ENCODE data around the gene CACNA1C.

CACNA1C gene

DNA sequence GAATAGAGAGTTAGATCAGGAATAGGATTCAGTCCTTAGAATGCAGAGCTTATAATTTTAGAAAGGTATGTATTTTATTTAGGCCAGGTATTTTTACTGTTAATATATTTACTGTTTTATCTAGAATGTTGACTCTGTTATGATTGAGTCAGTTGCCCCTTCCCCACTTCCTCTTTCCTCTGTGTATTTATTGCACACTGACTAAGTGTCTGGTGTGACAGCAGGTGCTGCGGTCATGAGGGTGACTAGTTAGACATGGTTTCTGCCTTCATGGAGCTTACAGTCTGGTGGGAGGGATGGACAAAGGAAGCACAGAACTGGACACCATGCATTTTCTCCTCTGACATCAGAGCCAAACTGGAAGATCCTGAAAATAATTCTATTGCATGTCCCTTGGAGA is 159.8 kb downstream of the CACNA1C start:
- no peak for FAIRE-seq

DNA sequence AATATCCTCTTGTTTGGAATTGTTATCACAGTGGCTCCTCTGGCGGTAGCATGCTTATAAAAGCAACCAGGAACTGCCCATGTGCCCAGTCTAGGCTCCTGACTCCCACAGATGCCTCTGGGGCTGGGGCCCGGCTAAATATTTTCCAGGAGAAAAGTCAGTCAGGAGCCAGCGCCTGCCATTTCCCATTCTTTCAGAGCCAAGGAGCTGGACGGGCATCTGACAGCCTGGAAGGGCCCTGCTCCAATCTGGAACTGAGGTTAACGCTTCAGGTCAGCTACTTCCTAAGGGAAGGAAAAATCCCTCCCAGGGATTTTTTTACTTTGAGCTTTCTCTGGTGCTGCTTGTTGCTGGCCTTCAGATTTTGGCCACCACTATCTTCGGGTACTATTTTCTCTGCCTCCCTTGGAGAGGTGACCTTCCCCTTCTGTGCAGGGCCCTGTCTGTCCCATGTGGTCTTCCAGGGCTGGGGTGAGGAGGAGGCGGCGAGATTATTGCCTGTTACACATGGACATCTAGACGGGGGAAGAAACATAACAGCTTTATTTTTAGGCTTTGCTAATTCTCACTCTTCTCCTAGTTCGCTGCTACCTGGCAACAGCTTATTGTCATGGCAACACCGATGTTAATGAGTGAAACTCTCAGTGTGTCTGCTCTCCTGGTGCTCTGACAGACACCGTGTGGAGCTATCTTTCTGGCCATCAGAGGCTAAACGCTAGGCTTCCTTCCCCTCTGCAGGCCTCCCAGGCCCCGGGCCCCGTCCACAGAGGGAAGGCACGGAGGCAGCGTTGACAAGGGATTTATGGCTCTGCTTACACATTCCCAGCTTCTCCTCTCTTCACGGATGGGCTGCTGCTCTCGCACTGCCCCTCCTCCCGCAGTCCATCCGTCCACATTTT is 160.4 kb downstream of the CACNA1C start:
- no peak for FAIRE-seq

DNA sequence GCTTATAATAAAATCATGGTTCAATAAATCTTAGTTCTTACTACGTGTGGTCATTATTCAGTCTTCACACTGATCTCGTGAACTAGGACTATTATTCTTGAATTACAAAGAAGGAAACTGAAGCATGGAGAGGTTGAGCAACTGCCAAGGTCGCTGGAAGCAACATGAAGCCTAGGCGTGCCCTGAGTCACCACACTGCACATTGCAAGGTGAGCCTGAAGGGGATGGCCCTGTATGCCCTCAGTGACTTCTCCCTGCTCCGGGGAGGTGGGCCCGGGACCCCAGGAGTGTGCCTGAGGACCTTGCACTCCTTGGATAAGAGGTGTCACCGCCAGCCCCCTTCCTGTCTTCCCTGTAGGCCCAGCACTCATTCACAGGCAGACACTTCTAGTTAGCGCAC is 161.6 kb downstream of the CACNA1C start:
- no peak for FAIRE-seq

DNA sequence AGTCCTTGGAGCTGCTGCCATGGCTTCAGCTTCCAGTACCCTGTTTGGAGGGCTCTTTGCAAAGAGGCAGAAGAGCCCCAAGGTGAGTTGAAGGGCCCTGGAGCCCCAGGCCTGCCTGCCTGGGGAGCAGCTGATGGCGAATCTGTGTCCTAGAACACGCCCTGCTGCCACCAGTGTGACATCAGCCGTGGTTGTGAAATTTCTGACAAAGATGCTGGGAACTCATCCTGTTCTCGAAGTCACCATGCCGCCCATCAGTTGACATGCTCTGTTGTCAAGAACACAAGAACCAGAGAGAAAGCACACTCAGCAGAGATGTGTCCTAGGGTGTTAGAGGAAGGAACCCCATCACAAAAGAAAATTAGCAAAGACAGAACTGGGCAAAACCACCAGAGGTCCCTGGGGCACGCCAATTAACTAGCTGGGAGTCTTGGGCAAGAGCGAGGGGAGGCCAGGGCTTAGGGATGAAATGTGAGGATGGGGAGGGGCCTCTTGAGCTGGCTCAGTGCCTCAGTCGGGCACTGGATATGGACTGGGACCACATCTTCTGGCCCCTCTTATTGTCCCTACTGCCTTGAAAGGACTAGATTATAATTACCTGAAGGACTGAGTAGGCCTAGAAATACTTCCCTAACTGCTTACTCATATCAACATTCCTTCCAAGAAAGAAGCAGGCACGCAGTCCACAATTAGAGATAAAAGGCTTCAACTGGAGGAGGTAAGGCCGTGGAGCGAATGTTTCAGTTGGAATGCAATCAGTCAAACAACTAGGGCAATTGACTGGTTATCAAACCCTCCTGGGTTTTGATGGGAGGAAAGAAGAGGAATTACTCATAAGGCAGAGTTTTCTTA is 163.1 kb downstream of the CACNA1C start:
- FAIRE-seq: no peak

DNA sequence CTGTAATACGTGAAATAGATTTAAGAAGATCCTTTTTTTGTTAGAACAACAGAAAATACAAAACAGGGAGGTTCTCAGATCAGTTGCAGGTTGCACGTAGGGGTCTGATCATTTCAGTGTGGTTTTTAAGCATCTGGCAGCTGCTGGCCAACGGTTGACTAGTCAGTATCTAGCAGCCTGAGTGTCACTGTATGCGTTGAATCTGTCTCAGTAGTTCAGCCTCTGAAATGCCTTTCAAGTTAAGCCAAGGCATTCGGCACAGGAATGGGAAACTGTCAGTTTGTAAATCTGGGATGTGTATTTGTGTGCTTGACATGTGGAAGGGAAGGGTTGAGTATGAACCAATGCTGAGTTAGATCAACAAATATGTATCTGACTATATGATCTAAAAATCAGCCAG is 165.9 kb downstream of the CACNA1C start:
- no peak for FAIRE-seq

DNA sequence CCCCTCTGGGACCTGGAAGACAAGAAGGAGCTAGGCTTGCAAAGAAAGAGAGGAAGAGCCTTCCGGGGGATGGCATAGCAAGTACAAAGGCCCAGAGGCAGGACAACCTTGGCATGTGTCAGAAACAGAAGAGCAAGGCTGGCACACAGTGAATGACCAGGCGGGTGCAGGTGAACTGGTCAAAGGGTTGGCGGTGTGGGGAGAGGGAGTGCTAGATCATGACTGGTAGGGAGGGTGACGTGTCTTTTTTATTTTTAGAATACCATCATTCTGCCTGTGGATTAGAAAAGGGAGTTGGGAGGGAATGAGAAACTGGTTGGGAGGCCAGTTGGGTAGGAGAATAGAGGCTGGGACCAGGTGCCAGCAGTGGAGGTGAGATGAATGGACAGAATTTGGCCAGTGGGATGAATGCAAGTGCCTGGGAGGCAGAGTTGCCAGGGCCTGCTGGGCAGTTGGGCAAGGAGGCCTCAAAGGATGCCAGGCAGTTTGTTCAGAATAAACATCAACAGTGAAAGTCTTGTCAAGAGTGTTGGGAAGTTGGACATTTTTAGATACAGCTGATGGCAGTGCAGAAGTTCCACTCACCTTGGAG is 168.3 kb downstream of the CACNA1C start:
- FAIRE-seq: no peak

DNA sequence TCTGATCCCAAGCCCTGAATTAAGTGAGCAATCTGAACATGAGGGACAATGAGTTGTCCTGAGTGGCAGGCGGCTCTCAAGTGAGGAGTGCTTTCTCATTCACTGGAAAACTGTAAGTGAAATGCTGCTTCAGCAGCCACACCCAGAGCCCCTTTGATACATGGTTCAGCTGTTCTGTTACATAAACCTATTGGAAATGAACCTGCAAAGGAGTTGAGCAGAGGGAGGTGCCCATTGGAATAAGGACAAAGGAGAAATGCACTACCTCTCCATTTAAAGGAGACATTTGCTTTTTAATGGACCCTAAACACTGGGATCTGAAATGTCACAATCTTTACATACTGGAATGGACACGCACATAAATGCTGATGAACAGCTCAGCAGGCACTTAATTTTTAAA is 169.9 kb downstream of the CACNA1C start:
- FAIRE-seq: no peak

DNA sequence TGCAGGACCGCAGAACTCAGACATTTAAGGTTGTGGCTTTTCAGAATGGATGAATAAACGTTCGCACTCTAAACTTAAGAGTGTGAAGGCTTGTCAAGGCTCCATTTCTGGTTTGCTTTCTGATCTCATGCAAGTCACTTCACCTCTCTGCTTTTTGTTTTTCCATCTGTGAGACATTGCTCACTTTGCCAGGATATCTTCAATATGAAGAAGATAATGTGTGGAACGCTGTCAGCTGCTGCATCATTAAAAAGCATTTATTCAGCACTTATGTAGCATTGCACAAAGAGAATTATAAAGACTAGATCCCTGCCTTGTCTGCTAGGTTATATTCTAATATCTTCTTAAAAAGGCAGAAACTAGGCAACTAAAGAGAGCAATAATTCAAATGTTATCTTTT is 172.2 kb downstream of the CACNA1C start:
- FAIRE-seq: no peak

DNA sequence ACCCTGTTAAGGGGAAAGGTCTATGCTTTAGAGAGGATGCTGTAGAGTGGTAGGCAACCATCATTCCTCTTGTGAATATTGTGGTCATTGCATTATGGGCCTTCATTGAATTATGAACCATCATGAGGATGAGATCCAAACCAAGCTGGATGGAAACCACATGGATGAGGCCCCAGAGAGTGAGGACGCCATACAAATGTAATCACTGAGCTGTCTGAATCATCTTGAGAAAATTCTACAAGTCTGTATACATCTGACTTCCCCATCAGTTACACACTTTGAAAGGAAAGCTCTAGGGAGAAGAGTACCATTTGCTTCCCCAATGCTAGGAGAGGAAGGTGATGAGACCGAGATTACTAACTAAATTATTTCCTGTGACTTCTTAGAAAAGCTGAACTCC is 172.9 kb downstream of the CACNA1C start:
- no peak for FAIRE-seq

DNA sequence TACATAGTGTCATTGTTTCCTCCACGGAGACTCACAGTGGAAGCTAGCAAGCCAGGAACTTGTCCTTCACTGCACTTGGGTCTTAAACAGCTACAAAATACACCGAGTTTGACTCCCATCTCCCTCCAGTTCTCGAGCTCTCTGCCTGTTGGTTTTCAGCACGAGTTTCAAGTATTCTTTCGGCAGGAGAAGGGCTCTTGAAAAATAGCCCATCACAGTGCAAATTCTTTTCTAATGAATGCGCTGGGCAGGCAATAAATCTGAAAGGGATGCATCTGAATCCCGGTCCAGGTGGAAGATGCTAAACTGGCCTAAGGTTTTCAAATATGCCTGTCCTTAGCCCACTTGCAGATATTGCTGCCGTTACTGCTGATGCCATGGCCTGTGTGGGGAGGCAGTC is 173.9 kb downstream of the CACNA1C start:
- no peak for FAIRE-seq

DNA sequence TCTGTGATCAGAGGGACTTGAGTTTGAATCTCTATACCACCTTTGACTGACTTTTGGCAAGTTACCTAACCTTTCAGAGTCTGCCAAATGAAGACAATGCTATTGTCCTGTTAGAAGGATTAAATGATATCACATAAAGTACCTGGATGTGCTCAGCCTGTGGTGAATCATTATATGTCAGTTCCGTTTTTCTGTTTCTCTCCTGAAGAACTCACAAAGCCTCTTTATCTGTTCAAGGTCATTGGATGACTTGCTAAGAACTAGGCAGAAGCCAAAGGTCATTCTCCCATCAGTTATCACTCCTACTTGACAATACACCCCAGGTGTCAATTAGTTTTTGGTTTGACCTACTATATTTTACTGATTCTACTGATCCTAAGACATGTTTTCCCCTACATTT is 174.6 kb downstream of the CACNA1C start:
- FAIRE-seq: no peak

DNA sequence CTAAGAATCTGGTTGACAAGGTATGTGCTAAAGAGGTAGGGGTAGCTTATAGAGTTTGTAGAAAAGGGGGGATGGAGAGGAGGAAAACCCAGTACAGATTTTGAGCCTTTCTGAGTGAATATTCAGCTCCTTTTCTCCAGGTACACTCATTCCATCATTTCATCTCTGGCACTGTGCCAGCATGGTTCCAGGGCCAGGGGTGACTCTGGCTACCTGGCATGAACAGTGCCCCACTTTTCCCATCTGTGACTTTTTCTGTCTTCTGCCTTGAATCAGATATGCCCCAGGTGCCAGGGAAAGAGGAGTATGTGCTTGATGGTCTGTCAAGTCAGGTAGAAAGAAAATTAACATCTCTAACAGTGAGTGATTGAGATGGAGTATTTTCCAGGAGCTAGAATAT is 175.7 kb downstream of the CACNA1C start:
- no peak for FAIRE-seq

DNA sequence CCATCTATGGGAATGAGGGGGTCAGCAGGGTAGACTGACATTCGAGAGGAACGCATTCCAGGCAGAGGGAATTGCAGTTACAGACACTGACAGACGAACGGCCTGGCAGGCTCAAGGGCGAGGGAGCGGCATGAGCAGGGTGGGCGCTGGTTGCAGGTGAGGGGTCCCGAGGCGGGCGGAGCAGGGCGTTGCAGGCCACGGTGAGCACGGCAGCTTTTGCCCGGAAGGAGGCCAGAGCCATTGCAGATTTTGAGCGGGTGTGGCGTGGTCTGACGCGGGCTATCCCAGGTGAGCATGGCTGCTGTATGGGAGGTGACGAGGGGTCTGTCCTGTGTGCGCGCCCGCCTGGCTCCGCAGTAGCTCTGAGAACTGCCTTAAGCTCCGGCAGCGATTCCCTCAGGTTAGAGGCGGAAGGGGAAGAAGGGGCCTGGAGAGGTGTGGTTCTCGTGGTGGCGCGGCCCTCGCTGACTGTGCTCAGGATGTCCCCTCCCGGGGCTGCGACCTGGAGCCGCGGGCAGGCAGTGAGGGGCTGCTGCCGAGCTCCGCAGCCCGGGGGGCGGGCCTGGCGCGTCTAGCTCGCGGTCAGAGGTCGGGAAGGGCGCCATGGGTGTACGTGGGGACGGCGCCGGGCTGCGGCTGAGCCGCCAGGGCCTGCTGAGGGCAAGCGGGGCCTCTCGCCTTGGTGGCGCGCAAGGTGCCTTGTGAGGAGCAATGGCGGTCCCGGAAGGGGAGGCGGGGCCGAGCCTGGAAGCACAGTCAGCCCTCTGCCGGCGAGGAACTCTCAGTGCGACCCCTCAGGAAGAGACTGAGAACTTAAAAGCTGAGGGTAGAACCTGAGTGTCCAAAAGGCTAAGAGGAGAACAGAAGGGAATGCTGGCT is 177.1 kb downstream of the CACNA1C start:
- FAIRE-seq: no peak

DNA sequence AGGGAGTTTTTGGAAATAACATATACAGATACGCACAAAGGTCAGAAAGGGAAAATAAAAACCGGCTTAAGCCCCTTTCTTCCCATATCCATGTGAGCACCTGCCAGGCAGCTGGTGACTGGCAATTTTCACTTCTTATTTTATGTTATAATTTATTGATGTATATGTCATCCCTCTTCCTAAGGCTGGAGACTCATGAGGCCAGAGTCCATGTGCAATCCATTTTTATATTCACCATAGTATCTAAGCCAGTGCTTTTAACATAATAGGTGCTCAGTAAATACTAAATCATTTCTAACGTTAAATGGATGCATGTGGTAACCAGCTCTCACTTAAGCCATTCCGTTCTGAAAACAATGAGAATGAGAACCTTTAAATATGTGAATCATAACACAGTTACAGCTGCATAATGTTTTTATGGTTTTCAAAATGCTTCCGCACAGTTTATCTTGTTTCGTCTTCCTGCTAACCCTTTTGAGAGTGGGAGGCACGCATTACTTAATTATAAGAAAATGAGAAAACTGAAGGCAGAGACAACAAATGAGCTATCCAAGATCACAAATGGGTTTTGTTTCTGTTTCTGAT is 178.3 kb downstream of the CACNA1C start:
- FAIRE-seq: no peak

DNA sequence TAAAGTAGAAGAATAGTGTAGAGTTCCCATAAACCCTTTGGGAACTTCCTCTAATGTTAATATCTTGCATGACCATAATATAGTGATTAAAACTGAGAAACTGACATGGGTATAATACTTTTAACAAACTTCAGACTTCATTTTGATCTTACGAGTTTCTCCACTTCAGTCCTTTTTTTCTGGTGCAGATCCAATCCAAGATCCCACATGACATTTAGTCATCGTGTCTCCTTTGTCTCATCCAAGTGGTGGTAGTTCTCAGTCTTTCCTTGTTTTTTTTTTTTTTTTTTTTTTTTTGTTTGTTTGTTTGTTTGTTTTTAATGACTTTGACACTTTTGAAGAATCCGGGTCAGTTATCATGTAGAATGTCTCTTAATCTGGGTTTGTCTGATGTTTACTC is 179.2 kb downstream of the CACNA1C start:
- no peak for FAIRE-seq

DNA sequence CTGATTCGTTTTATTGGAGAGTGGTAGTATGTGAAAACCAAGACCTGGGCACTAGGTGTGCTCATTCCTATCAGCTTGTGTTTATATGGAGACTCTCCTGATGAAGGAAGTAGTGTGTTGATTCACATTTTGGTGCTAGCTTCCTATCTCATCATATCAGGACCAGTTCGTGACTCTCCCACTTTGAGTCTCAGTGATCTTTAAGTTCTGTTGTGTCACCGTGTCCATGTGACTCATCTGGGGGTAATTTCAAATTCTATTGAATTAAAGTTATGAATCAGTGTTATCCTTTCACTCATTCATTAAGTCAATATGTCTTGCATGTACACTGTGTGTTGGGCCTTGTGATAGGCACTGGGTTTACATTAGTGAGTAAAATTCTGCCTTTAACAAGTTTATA is 180.2 kb downstream of the CACNA1C start:
- no peak for FAIRE-seq

DNA sequence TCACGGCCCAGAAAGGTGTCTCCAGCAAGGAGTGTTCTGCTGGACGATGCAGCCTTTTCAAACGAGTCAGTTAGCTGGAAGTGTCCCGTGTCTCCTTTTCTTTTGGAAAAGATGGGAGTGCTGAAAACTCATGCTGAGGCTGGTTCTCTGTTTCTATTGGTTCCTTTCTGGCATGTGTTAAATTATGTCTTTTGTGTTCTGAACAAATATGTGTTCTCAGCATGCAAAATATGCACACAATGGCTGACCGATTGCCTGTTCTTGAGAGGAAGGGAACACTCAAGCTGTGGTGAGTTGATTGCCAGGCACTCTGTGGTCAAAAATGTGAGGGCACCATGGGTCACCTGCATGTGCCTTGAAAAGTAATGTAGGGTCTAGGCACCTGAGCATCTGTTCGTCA is 181.3 kb downstream of the CACNA1C start:
- FAIRE-seq: no peak

DNA sequence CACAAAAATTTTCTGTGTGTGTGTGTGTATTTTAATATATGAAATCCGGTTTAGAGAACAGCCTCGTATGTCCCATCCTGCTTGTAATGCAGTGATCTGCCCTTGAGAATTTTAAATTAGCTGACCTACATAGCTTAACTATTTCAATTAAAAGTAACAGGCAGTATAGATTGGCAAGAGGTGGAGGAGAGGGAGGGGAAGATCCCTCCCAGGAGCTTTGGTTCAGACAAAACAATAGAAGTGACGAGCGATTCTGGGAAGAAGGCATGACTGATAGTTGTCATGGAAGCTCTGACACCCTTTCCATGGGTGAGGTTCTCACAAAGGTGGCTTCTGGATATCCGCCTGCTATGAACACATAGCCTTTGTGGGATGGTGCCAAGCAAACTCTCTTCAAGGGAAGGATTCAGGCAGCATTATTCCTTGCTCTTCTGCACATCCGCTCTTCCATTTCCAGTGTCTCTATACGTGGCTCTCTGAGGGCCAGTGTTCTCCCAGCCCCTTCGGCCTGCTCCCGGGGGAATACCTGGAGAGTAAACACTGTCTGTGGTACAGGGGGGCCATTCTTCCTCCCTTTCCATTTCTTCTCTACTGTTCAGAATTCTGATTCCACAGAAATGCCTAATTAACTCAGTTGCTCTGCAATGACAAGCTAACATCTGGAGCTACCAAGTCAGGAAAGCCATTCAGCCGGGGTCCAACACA is 182.0 kb downstream of the CACNA1C start:
- FAIRE-seq: no peak

DNA sequence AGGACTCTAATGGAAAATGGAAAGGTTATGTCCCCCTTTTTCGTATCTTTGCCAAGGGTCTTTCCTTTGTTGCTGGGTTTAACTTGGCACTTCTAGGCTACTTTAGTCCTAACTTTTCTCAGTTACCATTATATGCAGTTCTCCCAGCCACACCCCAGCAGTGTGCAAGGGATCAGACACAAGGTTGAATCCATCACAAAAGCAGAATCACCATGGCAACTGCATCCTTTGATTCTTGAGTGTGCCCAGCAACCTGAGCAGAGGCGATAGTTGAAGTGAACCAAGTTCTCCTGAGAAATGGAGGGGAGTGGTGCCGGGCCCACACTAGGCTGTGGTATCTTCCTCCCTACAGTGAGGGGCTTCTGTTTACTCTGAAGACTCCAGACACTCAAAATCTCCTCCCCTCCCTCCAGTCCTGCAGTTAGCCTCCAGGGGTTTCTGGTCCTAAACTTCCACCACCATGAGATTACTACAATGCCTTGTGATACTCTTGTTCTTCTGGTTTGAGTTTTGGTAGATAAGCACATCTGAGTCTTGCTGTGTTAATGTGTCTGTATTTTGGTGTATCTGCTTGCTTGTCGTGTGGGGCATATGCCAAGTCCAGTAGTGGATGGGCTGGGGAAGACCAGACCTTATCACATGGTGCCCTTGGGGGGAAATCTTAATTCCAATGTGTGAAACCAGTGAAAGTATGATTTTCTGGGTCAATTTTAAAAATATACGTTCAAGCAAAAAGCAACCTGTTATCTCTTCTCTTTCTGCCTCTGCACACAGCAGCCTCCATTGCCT is 183.9 kb downstream of the CACNA1C start:
- no peak for FAIRE-seq

DNA sequence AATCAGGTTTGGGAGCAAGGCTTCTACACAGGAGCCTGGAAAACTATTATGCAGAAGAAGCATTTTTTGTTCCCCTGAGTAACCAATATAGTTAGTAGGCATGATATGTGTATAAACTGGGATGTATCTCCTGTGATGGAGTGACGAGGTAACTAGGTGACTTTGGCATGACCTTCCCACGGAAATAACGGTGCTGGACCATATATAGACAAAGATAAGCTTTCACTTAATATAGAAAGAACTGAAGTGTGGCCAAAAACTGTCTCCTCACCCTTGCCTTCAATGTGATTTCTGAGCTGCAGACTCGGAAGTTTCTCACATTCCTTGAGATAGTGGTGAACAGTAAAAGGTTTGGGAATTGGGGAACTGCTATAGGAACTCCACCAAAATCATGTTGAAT is 185.3 kb downstream of the CACNA1C start:
- FAIRE-seq: no peak

DNA sequence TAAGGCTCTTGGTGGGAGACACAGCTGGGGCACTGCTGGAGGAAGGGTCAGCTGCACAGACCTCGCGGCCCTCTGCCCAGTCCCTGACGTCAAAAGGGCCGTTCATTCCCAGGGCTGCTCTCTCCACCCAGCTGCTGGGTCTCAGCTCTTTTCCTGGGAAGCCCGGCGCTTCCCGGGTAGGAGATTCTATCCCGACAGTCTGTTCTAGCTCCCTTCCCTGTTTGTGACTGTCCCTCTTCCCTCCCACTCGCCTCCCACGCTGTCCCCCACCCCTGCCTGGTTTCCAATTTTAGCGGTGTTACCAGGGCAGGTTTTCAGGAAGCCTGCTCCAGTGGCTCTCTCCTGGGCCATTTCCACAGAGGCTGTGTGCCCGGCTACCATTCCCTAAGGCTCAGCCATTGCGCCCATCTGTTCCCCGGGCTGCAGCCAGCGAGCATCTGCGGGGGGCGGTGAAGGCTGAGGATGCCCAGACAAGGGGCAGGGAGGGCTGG is 186.6 kb downstream of the CACNA1C start:
- no peak for FAIRE-seq
